GM10266 (cell line): ENCODE measurements around the gene ATP1B3.

ENCODE experiments used
- DNase-seq: peaks from one replicate; pipeline ENCODE4 v3.0.0; 2012; ENCODE audit errors: extremely low spot score
- CTCF ChIP-seq: IDR thresholded peaks from 2 replicates; pipeline ENCODE4 v1.5.1; 2012; ENCODE audit warnings: mild to moderate bottlenecking, low read depth; ENCODE audit not compliant: control insufficient read depth, insufficient read depth; ENCODE audit errors: missing control alignments

Gene ATP1B3

GRCh38 chr3:141894524-141895176 is 18.2 kb downstream of the ATP1B3 start:
- DNase-seq, result no peak
- no peak for TF ChIP-seq CTCF

GRCh38 chr3:141895731-141896130 is 19.3 kb downstream of the ATP1B3 start:
- no peak for DNase-seq
- TF ChIP-seq CTCF, result no peak

GRCh38 chr3:141898908-141899307 is 22.5 kb downstream of the ATP1B3 start:
- DNase-seq, result no peak
- no peak for TF ChIP-seq CTCF

- no peak for TF ChIP-seq CTCF
- DNase-seq, result no peak
Measured at GRCh38 chr3:141900343-141900742, 23.9 kb downstream of the ATP1B3 start.

- DNase-seq, result no peak
- no peak for TF ChIP-seq CTCF
Measured at GRCh38 chr3:141901914-141902313, 25.5 kb downstream of the ATP1B3 start.

- no peak for TF ChIP-seq CTCF
Measured at GRCh38 chr3:141904203-141904602, 27.8 kb downstream of the ATP1B3 start.

GRCh38 chr3:141905129-141905528 is 28.7 kb downstream of the ATP1B3 start:
- no peak for TF ChIP-seq CTCF
- no peak for DNase-seq

More at GRCh38 chr3:141904203-141904602, 27.8 kb downstream of the ATP1B3 start:
- DNase-seq, result no peak
